PC-9 (cell line): ENCODE data around the gene G6PD.

Source experiments
- CTCF ChIP-seq: fragments of 200-600 bp; sonication (generic); conservative IDR thresholded peaks from 2 replicates; pipeline ENCODE4 v1.6.1; 2017; ENCODE audit warnings: mixed run types, antibody characterized with exemption, mild to moderate bottlenecking, moderate library complexity
- EZH2 ChIP-seq: fragments of 200-600 bp; sonication (generic); IDR thresholded peaks from 2 replicates; pipeline ENCODE4 v1.8.0; 2017; ENCODE audit warnings: antibody characterized with exemption, low read depth

- no peak for TF ChIP-seq CTCF
- no peak for TF ChIP-seq EZH2
These were observed 790 bp upstream of the G6PD start, which contains the start of gene IKBKG for GRCh38 chrX:154547245-154548027.
